T1000 (cell line): ENCODE measurements around the gene NUP93.
"Not testable (repeated sequence)": the region's sequence is repeated elsewhere in the genome, so short reads cannot be mapped to it uniquely, and the experiment has no call there.

Experiments
- DNase-seq: peaks from one replicate; lab custom pipeline; 2025; ENCODE audit warnings: mixed read lengths; lab: John Stamatoyannopoulos, UW

Gene NUP93

GRCh38 chr16:56870276-56870888 is 140.5 kb downstream of the NUP93 start:
- no peak for DNase-seq

- no peak for DNase-seq
Measured at GRCh38 chr16:56871172-56871593, 141.3 kb downstream of the NUP93 start.

GRCh38 chr16:56872863-56873391 is 143.0 kb downstream of the NUP93 start:
- DNase-seq = no peak

GRCh38 chr16:56874800-56875199 is 144.9 kb downstream of the NUP93 start:
- no peak for DNase-seq

GRCh38 chr16:56876048-56876447 is 146.1 kb downstream of the NUP93 start:
- no peak for DNase-seq

- no peak for DNase-seq
Measured at GRCh38 chr16:56877486-56878182, 147.7 kb downstream of the NUP93 start.

- DNase-seq = no peak
Measured at GRCh38 chr16:56878282-56878854, 148.4 kb downstream of the NUP93 start.

- no peak for DNase-seq
Measured at GRCh38 chr16:56879276-56879675, 149.3 kb downstream of the NUP93 start.

GRCh38 chr16:56880176-56880575 is 150.2 kb downstream of the NUP93 start:
- DNase-seq = no peak

GRCh38 chr16:56880685-56881084 is 150.8 kb downstream of the NUP93 start:
- DNase-seq = no peak

GRCh38 chr16:56882077-56882800 is 152.3 kb downstream of the NUP93 start:
- DNase-seq = no peak

GRCh38 chr16:56883586-56883985 is 153.7 kb downstream of the NUP93 start:
- DNase-seq = no peak

GRCh38 chr16:56884026-56884582 is 154.2 kb downstream of the NUP93 start:
- no peak for DNase-seq

GRCh38 chr16:56884929-56885328 is 155.0 kb downstream of the NUP93 start:
- not testable (repeated sequence) for DNase-seq

- DNase-seq = no peak
Measured at GRCh38 chr16:56885446-56886162, 155.7 kb downstream of the NUP93 start.

GRCh38 chr16:56886296-56886695 is 156.4 kb downstream of the NUP93 start:
- no peak for DNase-seq

- DNase-seq = no peak
Measured at GRCh38 chr16:56886826-56887225, 156.9 kb downstream of the NUP93 start.

- DNase-seq = no peak
Measured at GRCh38 chr16:56888806-56889205, 158.9 kb downstream of the NUP93 start.

GRCh38 chr16:56889206-56889605 is 159.3 kb downstream of the NUP93 start:
- no peak for DNase-seq

- DNase-seq = no peak
Measured at GRCh38 chr16:56891685-56892084, 161.8 kb downstream of the NUP93 start.

GRCh38 chr16:56892705-56893104 is 162.8 kb downstream of the NUP93 start:
- DNase-seq = no peak
